HG03135 (cell line): ENCODE results near the gene HM13.
"Not testable (repeated sequence)": the region's sequence is repeated elsewhere in the genome, so short reads cannot be mapped to it uniquely, and the experiment has no call there.

ENCODE experiments used
- ATAC-seq: cut with Tn5 transposase; IDR thresholded peaks from one replicate; pipeline ENCODE4 v1.9.1; 2021; ENCODE audit warnings: mild to moderate bottlenecking, moderate library complexity; ENCODE audit not compliant: unreplicated experiment

The HM13 gene

GRCh38 chr20:31497838-31498540 is 16.3 kb upstream of the HM13 start:
- ATAC-seq, result no peak

GRCh38 chr20:31500527-31500926 is 13.7 kb upstream of the HM13 start:
- ATAC-seq, result no peak

GRCh38 chr20:31502884-31503673 is 11.2 kb upstream of the HM13 start:
- peak; percentile 88 for ATAC-seq

- ATAC-seq, result no peak
These were observed 8.3 kb upstream of the HM13 start for GRCh38 chr20:31505903-31506302.

- ATAC-seq, result no peak
These were observed 5.6 kb upstream of the HM13 start for GRCh38 chr20:31508517-31509244.

GRCh38 chr20:31515072-31515774 is 981 bp downstream of the HM13 start:
- no peak for ATAC-seq

- no peak for ATAC-seq
These were observed 1.5 kb downstream of the HM13 start for GRCh38 chr20:31515775-31516107.

- ATAC-seq, result no peak
These were observed 1.9 kb downstream of the HM13 start for GRCh38 chr20:31516166-31516565.

- ATAC-seq, result no peak
These were observed 2.4 kb downstream of the HM13 start for GRCh38 chr20:31516651-31517050.

GRCh38 chr20:31517373-31517772 is 3.1 kb downstream of the HM13 start:
- ATAC-seq, result no peak

GRCh38 chr20:31521267-31521666 is 7.0 kb downstream of the HM13 start:
- ATAC-seq, result not testable (repeated sequence)

- no peak for ATAC-seq
These were observed 8.5 kb downstream of the HM13 start for GRCh38 chr20:31522731-31523130.

GRCh38 chr20:31523361-31524283 is 9.4 kb downstream of the HM13 start:
- no peak for ATAC-seq

GRCh38 chr20:31527266-31527665 is 13.0 kb downstream of the HM13 start:
- no peak for ATAC-seq

GRCh38 chr20:31535298-31535697 is 21.1 kb downstream of the HM13 start:
- no peak for ATAC-seq

- no peak for ATAC-seq
These were observed 22.3 kb downstream of the HM13 start for GRCh38 chr20:31536575-31536974.

GRCh38 chr20:31537116-31537871 is 23.1 kb downstream of the HM13 start:
- no peak for ATAC-seq

GRCh38 chr20:31537890-31538289 is 23.6 kb downstream of the HM13 start:
- no peak for ATAC-seq

GRCh38 chr20:31538326-31538725 is 24.1 kb downstream of the HM13 start:
- no peak for ATAC-seq
